Keratinocyte (primary cell): ENCODE results near the gene GP5. TPM values are rescaled to one million over a fixed set of nuclear protein-coding genes. Genes with fewer than 3 reads are reported as not detected.

Experiments used
- DNase-seq: peaks from one replicate; pipeline ENCODE4 v3.0.0-alpha.2; 2011; ENCODE audit warnings: low read depth, missing footprints, low spot score
- FAIRE-seq: peaks from 2 replicates; lab custom pipeline; 2011; peaks lifted over from hg19 to GRCh38; lab: Jason Lieb, UNC
- H2AFZ ChIP-seq: 2 replicates; pipeline ENCODE4 v1.6.0; 2012; ENCODE audit warnings: low read length, control low read depth, inconsistent platforms; ENCODE audit not compliant: control insufficient read depth
- H3K27ac ChIP-seq: 2 replicates; pipeline ENCODE4 v1.5.1; 2011; ENCODE audit warnings: low read length; ENCODE audit not compliant: control insufficient read depth, insufficient read depth
- H3K27me3 ChIP-seq: 3 replicates; pipeline ENCODE4 v1.6.0; 2011; ENCODE audit warnings: low read length; ENCODE audit not compliant: control insufficient read depth, insufficient read depth; ENCODE audit errors: extremely low read depth
- H3K36me3 ChIP-seq, 2 experiments: 2 replicates in 1 of 2; 3 replicates in 1 of 2; pipeline ENCODE4 v1.5.1; 2011; ENCODE audit warnings: low read length in 2 of 2, mild to moderate bottlenecking in 1 of 2; ENCODE audit not compliant: control insufficient read depth in 2 of 2, insufficient read depth in 2 of 2; ENCODE audit errors: extremely low read depth in 1 of 2
- H3K4me1 ChIP-seq: 3 replicates; pipeline ENCODE4 v1.5.1; 2011; ENCODE audit warnings: low read length; ENCODE audit not compliant: control insufficient read depth, insufficient read depth; ENCODE audit errors: extremely low read depth
- H3K4me2 ChIP-seq: 3 replicates; pipeline ENCODE4 v1.6.0; 2011; ENCODE audit warnings: low read depth, low read length; ENCODE audit not compliant: control insufficient read depth, insufficient read depth; ENCODE audit errors: extremely low read depth
- H3K4me3 ChIP-seq, 3 experiments: fragments of 200-600 bp in 1 of 3; sonication (generic) in 1 of 3; 2 replicates in 2 of 3; 3 replicates in 1 of 3; pipeline ENCODE4 v1.5.1; 2011 to 2016; ENCODE audit warnings: low read length in 3 of 3, mild to moderate bottlenecking in 3 of 3, control low read depth in 2 of 3, inconsistent platforms in 1 of 3, low read depth in 1 of 3, mixed read lengths in 1 of 3, mixed run types in 1 of 3, moderate library complexity in 1 of 3; ENCODE audit not compliant: control insufficient read depth in 2 of 3, insufficient read depth in 2 of 3; ENCODE audit errors: extremely low read depth in 1 of 3
- H3K79me2 ChIP-seq: 2 replicates; pipeline ENCODE4 v1.6.0; 2012; ENCODE audit warnings: low read length; ENCODE audit not compliant: control insufficient read depth, insufficient read depth
- H3K9ac ChIP-seq: 3 replicates; pipeline ENCODE4 v1.6.0; 2011; ENCODE audit warnings: low read length; ENCODE audit not compliant: control insufficient read depth, insufficient read depth; ENCODE audit errors: extremely low read depth
- H3K9me1 ChIP-seq: 3 replicates; pipeline ENCODE4 v1.6.0; 2011; ENCODE audit warnings: low read length; ENCODE audit not compliant: control insufficient read depth, insufficient read depth; ENCODE audit errors: extremely low read depth
- H3K9me3 ChIP-seq: 2 replicates; pipeline ENCODE4 v1.5.1; 2012; ENCODE audit warnings: low read depth, low read length; ENCODE audit not compliant: control insufficient read depth
- H4K20me1 ChIP-seq: 3 replicates; pipeline ENCODE4 v1.6.0; 2011; ENCODE audit warnings: low read length; ENCODE audit not compliant: control insufficient read depth, insufficient read depth; ENCODE audit errors: extremely low read depth
- CTCF ChIP-seq, 3 experiments: IDR thresholded peaks in 1 of 3; conservative IDR thresholded peaks in 1 of 3; optimal IDR thresholded peaks in 1 of 3; 2 replicates in 2 of 3; 3 replicates in 1 of 3; pipeline versions ENCODE3 to v1.5.1; 2011; ENCODE audit warnings: low read length in 3 of 3, mild to moderate bottlenecking in 3 of 3, moderate library complexity in 2 of 3, control low read depth in 1 of 3, inconsistent platforms in 1 of 3; ENCODE audit not compliant: insufficient read depth in 2 of 3; ENCODE audit errors: extremely low read depth in 1 of 3
- EZH2 ChIP-seq: IDR thresholded peaks from one replicate; pipeline ENCODE4 v1.6.1; 2012; ENCODE audit warnings: inconsistent platforms, mild to moderate bottlenecking, low read length, moderate library complexity
- dilution Hi-C: fragments of 300-500 bp; cut with MboI; formaldehyde crosslinking; loops from one replicate; pipeline ENCODE4 v1.7.0; 2020; ENCODE audit warnings: low sequenced_read_pairs; ENCODE audit not compliant: extremely low pct_ligation_motif_present
- polyA plus RNA-seq, 5 experiments: library from polyadenylated mRNA; depleted of rRNA in 3 of 5; stranded (reverse) in 3 of 5; stranded (forward) in 1 of 5; unstranded in 1 of 5; fragments of >200 nt; gene quantifications; 1 replicate in 1 of 5; 2 replicates in 3 of 5; 3 replicates in 1 of 5; pipeline versions ENCODE4 v1.2.1 to v1.2.3, GENCODE V29; 2011 to 2012; ENCODE audit warnings: missing spikeins in 2 of 5, low read depth in 1 of 5, low replicate concordance in 1 of 5

Gene GP5
- polyA plus RNA-seq, 1 donor (not counting 4 experiments of a cell fraction or from before 2014, with no cell fraction given) = 0.04 TPM

- H3K9me3 ChIP-seq = no peaks in the 10 kb centered on the region
- no peak for FAIRE-seq
- dilution Hi-C loops = no loop called here
- no peak overlapping the region for H3K27ac ChIP-seq
- TF ChIP-seq EZH2 = no peak
- no peak for TF ChIP-seq CTCF (optimal IDR thresholded peaks at IDR 0.05 in 1 of 3, IDR thresholded peaks at IDR 0.05 in 1 of 3, conservative IDR thresholded peaks at IDR 0.05 in 1 of 3; ENCODE audit: extremely low read depth in 1 of 3, insufficient read depth in 2 of 3, low read length in 3 of 3)
- H3K9ac ChIP-seq = no peak overlapping the region
- no peak overlapping the region for H3K4me2 ChIP-seq
- H3K36me3 ChIP-seq = no peaks in the 10 kb centered on the region
- no peaks in the 10 kb centered on the region for H3K79me2 ChIP-seq
- no peak overlapping the region for H2AFZ ChIP-seq
- H3K27me3 ChIP-seq = peaks cover 12% of the 10 kb centered on the region
- no peak for DNase-seq
- H3K4me3 ChIP-seq = no peak overlapping the region
- H3K9me1 ChIP-seq = no peaks in the 10 kb centered on the region
- H4K20me1 ChIP-seq = no peaks in the 10 kb centered on the region
- no peaks in the 10 kb centered on the region for H3K4me1 ChIP-seq
Observed at GRCh38 chr3:194375473-194376240, 23.4 kb downstream of the GP5 start.

DNA sequence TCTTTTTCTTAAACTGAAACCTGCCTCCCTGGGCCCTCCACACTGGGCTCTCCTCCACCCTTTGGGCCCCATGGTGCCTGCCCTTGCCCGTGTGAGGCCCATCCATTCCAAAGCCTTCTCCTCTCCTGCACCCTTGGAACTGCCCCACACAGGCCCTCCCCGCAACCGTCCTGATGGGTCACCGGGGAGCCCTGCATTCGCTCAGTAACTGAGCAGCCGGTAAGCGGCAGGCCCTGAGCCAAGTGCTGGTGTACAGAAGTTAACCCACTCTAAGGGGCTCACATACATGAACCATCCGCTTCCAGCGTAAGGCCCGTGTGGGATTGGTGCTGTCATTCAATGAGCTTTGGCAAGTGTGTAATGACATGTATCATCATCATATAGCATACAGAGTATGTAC lies 24.1 kb downstream of the GP5 start:
- Histone ChIP-seq H3K27me3 (peaks cover 18% of the 10 kb centered on the region), H3K36me3 (no peaks in the 10 kb centered on the region), H3K9ac (no peak overlapping the region), H3K4me2 (no peak overlapping the region), H3K4me3 (no peak overlapping the region), H3K9me3 (no peaks in the 10 kb centered on the region), H2AFZ (no peak overlapping the region), H4K20me1 (no peaks in the 10 kb centered on the region), H3K9me1 (no peaks in the 10 kb centered on the region), H3K27ac (no peak overlapping the region), H3K4me1 (no peaks in the 10 kb centered on the region), H3K79me2 (no peaks in the 10 kb centered on the region)
- dilution Hi-C loops = no loop called here
- TF ChIP-seq CTCF (optimal IDR thresholded peaks at IDR 0.05 in 1 of 3, IDR thresholded peaks at IDR 0.05 in 1 of 3, conservative IDR thresholded peaks at IDR 0.05 in 1 of 3; ENCODE audit: extremely low read depth in 1 of 3, insufficient read depth in 2 of 3, low read length in 3 of 3) (no peak), EZH2 (no peak)
- no peak for FAIRE-seq
- DNase-seq = no peak
